ENCODE measurements around the gene SHISA7.

DNA sequence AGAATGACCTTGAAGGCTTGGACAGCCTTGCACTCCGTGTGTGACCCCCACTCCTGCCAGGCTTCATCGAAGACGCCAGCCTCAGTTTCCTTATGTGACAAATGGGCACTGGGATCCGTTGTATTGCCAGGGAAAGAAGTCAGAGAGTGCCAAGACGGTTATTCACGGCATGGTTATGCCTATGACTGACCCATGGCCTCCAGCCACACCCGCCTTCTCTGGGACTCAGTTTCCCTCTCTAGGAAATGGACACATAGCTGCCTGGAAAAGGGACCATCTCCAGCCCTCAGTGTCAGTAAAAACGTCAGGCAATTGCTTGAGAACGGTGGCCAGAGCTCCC, 34.6 kb downstream of the SHISA7 start:
- TF ChIP-seq, protein P1, sequence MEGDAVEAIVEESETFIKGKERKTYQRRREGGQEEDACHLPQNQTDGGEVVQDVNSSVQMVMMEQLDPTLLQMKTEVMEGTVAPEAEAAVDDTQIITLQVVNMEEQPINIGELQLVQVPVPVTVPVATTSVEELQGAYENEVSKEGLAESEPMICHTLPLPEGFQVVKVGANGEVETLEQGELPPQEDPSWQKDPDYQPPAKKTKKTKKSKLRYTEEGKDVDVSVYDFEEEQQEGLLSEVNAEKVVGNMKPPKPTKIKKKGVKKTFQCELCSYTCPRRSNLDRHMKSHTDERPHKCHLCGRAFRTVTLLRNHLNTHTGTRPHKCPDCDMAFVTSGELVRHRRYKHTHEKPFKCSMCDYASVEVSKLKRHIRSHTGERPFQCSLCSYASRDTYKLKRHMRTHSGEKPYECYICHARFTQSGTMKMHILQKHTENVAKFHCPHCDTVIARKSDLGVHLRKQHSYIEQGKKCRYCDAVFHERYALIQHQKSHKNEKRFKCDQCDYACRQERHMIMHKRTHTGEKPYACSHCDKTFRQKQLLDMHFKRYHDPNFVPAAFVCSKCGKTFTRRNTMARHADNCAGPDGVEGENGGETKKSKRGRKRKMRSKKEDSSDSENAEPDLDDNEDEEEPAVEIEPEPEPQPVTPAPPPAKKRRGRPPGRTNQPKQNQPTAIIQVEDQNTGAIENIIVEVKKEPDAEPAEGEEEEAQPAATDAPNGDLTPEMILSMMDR (IDR thresholded peaks at IDR 0.05 in 4 of 5, conservative IDR thresholded peaks at IDR 0.05 in 1 of 5), result no peak
- TF ChIP-seq POLR2A (IDR thresholded peaks at IDR 0.05), result no peak
